Measurements from ENCODE around the gene SCUBE1.

The SCUBE1 gene

DNA sequence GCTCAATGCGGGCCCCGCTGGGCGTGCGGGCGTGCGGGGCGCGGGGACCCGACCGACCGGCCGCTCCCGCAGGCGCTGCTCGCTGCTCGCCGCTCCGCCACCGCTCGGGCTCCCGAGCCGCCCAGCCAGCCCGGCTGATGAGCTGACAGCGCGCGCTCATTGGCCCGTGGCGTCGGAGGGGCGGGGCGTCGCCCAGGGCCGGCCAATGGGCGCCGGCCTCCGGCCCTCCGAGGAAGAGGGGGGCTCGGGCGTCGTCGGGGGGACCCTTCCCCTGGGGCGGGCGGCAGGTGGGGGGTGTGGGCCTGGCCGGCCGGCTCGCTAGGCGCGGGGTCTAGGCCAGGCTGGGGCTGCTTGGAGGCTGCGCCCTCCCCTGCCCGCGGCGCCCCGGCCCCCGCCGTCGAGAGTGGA, at the start of gene SCUBE1:
SCUBE1 (minus strand) TSS at position 111 of the 408 bp plus-strand sequence. CDS start 111 bp downstream, outside the sequence.
- peak; percentile 75 for DNase-seq

DNA sequence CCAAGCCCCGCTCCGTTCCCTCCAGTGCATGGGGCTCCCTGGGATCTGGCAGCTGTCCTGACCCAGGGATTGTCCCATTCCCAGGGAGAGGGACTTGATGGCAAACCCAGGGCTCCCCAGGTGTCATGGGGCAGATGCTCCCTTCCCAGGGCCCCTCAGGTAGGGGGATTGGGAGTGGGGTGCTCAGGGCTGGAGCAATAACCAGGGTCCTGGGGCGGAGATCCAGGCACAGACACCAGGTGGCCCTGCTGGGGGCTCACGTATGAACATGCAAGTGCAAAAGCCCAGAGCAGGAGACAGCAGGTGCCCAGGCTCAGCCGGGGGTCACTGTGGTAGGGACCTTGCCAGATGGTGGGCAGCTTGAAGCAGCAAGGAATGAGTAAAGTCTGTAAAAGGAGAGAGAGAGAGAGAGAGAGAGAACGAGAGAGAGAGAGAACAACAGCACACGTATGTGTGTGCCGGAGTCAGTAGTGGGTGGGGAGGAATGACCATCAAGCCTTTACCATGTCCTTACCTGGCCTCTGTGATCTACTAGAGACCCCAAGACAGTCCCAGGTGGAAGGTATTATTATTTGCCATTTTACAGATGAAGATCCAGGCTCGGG, 49.3 kb upstream of the SCUBE1 start:
- DNase-seq: peak; percentile 36

DNA sequence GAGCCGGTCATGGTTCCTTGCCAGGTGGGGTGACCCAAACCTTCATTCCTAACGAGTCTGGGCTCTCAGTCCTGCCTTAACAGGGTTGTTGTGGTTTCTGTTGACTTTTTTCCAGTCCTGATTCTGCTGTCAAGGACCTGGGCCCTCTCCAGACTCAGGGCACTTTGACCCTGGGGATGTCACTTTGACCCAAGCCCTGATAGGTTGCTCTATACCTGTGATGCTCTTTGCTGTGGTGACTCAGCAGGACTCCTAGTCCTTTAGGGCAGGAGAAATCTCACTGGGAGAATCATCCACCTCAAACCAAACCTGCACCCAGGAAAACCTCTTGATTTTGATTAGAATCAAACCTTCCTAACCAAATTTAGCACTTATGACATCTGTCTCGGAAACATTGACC, 48.1 kb upstream of the SCUBE1 start:
- DNase-seq: peak; percentile 30

DNA sequence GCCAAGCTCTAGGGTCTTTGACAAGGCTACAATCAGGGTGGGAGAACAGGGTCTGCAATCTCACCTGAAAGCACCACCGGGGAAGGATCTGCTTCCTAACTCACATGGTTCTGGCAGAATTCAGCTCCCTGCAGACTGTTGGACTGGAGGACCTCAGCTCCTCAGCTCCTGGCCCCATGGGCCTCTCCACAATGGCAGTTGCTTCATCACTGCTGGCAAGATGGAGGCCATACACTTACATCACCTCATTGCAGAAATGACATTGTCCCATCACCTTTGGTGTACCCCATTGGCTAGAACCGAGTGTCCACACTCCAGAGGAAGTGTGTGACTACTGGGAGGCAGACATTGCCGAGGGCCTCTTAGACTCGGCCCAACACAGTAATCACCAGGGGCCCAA, 47.7 kb upstream of the SCUBE1 start:
- DNase-seq: no peak

DNA sequence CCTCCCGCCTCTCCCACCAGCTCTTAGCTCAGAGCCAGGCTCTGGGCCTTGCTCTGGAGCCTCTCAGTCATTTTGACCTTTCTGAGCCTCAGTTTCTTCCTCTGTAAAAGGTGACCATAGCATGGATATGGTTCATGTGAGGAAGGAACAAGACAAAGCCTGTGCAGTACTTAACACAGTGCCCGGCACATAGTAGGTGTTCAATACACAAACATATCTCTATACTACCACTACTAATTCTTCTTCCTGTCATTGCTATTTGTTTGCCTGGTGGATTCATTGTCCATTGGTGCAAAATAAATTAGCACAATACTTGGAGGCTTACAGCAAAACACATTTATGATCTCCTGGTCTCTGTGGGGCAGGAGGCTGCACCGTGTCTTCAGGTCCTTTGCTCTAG, 47.0 kb upstream of the SCUBE1 start:
- DNase-seq: peak; percentile 8

DNA sequence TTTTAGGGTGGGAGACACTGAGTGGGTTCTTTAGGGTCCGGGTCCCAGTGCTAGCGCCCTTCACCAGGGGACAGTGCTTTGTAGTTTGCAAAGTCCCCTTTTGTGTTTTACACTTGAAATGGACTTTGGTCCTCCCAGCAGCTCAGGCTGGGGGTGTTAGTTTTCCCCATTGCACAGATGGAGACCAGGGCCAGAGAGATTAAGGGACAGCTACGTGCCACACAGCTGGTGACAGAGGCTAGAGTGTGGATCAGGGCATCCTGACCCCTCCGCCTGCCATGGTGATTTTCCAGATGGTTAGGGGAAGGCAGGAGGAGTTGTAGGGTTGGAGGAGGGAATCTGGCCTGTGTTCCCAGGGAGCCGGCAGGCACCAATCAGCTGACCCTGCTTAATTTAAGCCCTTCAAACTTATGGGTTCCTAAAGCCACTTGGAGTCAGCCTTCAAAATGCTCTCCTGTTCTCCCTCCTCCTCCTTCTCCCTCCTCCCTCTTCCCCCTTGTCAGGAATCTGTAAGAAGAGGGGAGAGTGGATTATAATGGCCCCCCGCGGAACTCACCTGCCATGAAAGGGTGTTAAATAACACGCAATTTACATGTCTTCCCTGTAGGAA, 46.2 kb upstream of the SCUBE1 start:
- peak; percentile 22 for DNase-seq

DNA sequence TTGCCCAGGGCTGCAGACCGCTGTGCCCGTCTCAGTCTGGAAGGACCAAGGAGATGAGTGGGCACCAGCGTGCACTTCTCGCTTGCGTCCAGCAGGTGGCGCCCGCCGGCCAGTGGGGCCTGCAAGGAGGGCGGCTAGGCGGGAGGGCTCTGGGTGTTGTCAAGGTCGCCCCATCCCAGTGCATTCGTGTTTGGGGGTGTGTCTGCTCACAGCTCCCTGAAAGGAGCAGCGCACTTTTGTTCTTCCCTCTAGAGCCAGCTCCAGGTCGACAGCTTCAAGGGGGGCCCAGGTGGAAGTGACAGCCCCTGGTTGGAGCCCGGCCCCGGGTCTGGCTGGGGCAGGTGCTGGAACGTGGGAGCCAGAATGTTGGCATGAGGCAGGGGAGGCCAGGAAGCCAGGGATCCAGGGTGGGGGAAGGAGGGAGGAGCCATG, 45.3 kb upstream of the SCUBE1 start:
- DNase-seq: peak; percentile 86

DNA sequence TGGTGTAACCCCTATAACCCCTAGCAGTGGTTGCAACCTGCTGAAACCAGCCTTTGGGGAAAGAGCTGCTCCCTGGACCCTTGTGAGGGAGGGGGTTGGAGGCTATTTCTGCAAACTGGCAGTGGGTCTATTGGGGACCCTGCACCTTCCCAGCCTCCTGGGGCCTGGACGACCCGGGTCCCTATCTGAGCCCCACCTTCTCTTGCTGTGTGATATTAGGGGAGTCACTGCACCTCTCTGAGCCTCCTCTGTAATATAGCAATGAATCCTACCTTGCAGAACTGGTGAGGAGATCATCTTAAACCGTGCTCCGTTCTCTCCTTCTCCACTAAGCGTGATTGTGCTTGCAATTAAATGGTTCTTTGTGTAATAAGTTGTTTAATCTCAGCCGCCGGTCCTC, 44.6 kb upstream of the SCUBE1 start:
- DNase-seq: peak; percentile 30

DNA sequence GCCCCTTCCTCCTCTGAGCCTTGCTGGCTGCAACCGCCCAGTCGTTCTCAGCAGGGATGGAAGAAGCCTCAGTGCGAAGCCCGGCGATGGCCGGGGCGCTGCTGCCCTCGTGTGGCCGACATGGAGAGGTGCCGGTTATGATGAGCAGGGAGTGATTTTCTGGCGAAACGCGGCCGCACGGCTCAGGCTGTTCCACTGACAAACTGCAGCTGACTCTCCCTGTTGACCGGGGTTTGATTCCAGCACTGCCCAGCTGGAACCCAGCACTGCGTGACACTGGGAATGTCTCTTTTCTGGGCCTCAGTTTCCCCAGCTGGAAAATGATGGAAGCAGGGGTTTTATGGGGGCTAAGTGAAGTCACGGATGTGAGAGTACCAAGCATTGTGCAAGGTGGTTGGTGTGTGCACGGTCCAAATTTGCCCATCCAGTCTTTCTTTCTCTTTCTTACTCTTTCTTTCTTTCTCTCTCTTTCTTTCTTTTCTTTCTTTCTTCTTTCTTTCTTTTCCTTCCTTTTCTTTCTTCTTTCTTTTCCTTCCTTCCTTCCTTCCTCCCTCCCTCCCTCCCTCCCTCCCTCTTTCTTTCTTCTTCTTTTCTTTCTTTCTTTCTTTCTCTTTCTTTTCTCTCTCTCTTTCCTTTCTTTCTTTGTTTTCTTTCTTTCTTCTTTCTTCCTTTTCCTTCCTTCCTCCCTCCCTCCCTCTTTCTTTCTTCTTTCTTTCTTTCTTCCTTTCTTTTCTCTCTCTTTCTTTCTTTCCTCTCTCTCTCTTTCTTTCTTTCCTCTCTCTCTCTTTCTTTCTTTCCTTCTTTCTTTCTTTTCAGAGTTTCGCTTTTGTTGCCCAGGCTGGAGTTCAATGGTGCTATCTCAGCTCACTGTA, 42.8 kb upstream of the SCUBE1 start:
- DNase-seq: peak; percentile 88

DNA sequence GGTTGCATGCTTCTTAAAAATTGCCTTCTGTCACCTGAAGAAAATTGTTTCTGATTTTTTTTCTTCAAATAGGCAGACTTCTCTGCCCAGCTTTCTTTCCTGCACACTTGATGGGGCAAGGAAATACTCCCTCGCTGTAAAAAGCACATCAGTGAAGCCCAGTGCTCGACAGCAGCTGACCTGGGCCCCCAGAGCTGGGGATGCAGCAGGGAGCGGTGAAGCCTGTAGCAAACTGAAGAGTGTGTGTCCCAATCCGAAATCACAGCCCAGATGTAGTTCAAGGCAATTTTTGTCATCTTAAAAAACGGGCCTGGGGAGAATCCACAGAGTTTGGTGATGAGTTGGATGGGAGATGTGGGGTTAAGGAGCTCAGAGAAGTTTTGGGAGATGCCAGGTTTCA, 41.7 kb upstream of the SCUBE1 start:
- DNase-seq: no peak

DNA sequence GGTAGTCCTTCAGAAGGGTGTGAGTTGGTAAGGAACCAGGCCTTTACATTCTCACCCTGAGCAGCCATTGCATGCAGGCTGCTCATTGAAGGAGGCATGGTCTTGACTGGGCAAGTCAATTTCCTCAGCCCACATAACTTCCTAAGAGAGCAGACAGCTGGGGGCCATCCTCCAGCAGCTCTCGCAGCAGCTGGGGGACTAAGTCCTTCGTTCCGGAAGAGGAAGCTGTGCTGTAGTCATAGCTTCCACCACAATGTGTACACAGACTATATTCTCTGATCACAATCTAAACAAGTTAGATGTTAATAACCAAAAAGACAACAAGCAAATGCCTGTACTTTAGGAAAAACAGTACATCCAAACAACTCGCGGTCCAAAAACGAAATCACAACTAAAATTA, 38.5 kb upstream of the SCUBE1 start:
- peak; percentile 37 for DNase-seq

DNA sequence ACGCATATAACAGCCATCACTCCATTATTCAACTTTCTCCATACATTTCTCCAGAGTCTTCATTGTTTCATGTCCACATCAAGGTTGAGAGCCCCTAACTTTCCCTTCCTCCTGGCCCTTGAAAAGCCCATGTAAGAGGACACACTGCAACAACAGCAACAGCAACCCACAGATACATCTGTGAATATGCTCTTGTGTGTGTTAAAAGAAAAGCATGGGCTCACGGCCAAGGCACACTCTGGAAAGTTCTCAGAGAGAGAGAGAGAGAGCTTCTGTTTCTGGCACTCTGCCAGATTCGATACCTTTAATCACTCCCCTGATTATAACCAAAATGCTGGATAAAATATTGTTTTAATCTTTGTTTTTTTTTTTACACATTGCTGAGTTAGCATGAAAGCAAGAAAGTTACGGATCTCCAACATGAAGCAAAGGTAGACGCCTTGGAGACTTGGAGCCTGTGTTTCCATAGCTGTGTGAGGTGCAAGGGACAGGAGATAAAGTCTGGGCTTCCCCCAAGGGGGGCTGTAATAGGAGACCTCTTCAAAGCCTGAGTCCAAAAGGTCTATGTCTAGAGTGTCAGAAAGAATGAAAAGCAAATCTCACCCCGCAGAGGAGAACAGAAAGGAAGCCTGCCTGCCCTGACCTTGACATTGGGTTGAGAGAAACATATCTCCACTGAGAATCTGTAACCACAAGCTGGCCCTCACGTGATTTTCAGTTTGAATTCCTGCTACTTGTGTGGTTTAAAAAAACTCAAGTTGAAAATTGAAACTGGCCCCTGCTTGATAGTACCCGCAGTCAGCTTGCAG, 34.9 kb upstream of the SCUBE1 start:
- no peak for DNase-seq

DNA sequence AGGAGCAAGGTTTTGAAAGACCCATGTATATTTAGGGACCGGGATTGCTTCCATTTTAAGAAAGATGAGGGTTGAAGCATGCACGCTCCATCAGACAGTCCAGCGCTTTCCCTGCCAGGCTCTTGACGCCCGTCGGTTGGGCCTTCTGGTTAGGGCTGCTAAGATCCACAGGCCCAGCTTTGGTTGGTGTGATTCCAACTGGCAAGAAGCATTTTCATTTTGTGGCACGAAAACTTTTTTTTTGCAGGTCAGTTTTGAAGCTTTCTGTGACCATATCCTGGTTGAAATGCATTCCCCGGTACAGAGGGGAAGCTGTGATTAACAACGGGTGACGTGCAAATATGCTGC, 34.4 kb upstream of the SCUBE1 start:
- no peak for DNase-seq

DNA sequence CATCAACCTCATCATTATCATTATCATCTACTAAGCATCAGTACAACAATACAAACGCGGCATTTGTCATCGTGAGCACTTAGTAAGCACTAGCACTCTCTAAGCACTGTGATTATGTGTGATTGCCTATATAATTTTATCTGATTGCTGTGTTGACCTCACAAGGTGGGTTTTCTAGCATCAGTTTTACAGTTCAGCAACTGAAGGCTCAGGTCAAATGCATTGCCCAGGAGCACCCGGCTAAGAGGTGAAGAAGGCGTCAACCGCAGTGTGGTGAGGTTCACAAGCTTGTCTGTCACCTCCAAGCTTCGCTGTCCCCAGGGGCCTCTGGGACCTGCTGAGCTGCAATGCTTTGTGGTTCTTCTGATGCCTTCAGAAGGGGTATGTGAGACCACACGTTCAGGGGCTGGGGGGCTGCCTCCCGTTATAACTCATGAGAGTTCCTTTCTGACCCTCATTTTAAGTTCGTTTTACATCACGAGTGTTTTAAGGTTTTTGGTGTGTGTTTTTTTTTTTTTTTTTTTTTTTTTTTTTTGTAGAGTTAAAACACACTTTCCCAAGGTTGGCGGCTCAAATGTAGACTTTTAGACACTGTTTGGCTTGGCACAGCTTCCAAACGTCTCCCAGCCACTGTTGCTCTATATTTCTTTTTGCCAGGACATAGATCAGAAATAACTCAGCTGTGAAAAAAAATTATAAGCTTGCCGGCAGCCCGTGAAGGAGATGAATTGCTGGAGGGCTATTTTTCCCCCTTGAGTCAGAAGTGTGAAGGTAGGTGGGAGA, 33.8 kb upstream of the SCUBE1 start:
- DNase-seq: no peak

DNA sequence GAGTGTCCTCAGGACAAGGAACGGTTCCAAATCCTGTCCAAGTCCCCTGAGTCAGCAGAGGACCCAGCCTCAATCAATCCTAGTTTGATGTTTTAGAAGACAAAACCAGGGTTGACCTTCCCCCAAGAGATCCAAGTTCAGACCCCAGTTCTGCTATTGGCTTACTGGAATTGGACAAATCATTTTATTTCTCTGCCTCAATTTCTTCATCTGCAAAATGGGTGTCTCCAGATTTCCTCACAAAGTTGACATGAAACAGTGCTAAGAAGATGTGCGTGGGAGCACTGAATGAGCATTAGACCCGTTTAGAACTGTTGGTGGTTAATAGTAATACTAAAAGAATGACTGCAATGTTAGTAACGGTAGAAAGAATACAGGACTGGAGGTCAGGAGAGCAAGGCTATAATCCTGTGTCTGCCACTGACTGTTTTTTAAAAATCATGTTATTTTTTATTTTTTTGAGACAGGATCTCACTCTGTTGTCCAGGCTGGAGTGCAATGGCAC, 32.8 kb upstream of the SCUBE1 start:
- DNase-seq: no peak

DNA sequence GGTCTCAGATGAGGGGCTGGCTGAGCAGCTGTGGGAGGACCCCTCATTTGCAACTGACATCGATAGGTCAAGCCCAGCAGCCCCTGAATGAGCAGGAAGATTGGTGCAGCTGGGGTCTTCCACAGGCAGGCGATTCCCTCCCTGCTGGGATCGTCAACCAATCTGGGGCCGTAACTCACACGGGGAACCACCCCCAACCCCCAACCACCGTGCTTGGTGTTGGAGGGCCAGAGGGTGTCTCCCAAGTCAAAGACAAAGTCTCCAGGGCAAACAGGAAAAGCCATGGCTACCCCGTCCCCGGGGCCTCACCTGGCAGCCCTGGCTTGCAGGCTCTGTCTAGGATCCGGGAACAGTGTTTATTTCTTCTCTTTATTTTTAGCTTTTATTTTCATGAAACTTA, 26.9 kb upstream of the SCUBE1 start:
- no peak for DNase-seq

DNA sequence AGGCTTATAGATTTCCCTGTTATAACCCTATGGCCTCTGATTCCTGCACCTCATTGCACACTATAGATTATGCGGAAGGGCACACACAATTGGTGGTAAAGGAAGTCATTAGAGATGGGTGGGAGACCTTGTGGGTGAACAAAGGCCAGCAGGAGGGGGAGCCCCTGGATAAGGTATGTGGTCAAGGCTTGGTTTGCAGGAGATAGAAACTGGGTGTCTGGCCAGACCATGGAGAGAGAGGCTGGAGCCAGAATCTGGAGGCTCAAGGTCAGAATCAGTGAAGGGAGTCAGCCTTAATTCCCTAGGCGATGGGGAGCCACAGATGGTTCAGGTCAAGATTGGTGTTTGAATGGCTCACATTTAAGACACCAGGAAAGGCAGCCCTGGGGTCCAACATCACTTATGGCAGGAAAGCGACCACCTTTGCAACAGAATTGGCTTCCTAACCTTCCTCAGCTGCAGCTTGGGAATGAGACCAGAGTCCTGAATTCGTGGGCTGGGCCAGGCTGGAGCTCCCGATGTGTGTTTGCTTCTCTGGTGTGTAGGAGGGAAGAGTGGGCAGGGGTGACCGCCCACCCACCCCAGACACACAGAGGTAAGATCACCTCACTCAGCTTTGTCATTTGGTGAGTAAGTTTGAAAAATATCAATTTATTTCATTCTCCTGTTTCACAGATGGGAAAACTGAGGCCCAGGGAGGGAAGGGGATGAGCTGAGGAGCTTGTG, 22.7 kb upstream of the SCUBE1 start:
- DNase-seq: no peak

DNA sequence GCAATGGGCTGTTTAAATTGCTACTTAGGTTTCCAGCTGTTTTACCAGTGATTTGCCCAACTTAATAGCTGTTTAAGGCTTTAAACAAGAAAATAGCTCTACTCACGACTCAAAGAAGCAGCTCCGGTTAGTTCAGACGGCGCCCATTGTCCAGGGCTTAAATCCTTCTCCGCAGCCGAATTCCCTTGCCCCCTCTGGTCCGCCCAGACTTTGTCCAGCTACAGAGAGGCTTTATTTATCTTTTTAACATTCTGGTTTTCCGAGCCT, 20.9 kb upstream of the SCUBE1 start:
- no peak for DNase-seq

DNA sequence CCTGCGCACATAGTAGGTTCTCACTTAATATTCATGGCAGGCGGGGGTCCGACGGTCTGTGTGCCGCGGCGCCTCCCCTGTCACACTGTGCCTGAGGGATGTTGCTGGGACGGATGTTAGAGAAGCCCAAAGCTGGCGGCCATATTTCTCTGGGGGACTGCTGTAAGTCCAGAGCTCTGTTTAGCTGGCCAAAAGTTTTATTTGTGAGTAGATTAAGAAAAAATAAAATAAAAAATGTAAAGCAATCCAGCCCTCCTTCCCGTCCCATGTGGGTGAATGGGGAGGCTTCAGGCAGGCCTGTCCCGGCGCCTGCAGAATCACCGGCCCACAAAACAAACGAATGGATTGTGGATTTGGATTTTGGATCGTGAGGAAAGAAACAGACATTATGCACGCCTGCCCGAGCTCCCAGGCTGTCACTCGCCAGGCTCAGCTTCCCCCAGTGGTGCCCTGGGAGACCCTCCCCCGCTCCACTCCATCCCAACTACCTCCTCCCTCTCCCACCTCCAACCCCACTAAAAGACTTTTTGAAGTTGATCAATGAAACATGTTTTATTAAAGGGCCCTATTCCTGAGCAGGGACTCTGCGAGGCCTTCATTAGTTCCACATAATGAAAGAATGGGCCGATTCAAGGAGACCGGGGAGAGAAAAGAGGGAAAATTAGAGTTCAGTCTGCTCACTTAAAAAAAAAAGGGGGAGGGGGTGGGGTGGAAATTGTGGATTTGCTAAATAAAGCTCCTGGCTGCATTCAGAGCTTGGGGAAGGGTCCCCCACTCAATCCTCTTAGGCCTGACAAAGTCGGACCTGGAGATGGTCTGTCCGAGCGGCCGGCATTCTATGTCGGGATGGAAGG, 20.4 kb upstream of the SCUBE1 start:
- DNase-seq: no peak

DNA sequence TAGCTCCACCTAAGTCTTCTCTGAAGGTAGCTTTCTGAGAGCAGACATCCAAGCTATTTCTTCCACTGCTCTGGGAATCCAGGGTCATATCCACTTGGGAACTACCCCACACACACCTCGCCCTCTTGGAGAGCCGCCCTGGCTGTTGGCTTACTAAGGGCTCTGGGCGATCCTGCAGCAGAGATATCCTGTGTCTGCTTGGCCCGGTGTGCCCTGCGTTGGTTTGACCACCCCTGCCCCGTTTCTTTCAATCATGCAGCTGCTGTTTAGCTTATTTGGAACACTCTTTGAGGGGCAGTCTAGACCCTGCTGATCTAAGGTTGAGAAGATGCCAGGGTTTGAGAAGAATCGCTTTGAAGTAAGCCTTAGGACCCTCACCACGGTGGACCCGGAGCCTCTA, 17.4 kb upstream of the SCUBE1 start:
- no peak for DNase-seq

DNA sequence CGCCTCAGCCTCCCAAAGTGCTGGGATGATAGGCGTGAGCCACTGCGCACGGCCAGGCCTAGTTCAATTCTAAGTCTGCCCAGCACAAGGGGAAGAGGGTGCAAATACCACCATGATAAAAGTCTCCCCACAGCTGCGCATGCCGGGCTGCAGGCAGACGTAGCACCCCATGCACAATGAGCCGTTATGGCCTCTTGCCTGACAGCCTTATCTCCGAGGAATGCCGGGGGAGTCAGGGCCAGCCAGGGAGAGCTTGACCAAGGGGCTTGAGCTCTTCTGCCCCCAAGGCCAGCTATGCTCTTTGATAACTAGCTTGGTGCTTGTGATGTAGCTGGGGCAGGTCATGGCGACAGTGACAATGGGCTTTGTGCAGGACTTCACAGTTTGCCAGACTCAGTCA, 13.7 kb upstream of the SCUBE1 start:
- DNase-seq: no peak

Measured in islet precursor cell (in vitro differentiated cells).